Measurements from ENCODE around the gene MATK.
A peak's percentile ranks its signal among the peaks of the same experiment; 100 is the strongest.
"Not testable (repeated sequence)": the region's sequence is repeated elsewhere in the genome, so short reads cannot be mapped to it uniquely, and the experiment has no call there.

Gene MATK

DNA sequence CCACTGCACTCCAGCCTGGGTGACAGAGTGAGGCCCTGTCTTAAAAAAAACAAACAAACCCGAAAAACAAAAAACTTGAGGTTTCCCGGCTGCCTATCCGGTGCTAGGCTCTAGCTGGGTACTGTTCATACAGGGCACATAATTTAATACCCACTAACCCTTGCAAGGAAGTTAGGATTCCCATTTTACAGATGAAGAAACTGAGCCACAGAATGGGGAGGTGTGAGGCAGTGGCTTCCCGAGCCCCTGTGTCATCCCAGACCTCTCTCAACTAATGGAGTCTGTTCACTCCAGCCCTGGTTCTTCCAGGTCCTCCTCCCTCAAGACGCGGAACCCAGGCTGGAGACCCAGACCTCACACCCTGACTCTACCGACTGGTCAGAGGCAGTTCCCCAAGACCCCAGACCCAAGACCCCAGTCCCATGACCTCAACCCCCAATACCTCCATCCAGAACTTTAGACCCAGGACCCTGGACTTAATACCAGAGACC, 25.3 kb downstream of the MATK start:
- Histone ChIP-seq H3K4me3 (ENCODE audit: low read length in 2 of 2) (peak overlapping the region; percentile 96 to 98), H3K4me1 (ENCODE audit: control insufficient read depth, insufficient read depth, low read length) (peaks cover 32% of the 10 kb centered on the region)

DNA sequence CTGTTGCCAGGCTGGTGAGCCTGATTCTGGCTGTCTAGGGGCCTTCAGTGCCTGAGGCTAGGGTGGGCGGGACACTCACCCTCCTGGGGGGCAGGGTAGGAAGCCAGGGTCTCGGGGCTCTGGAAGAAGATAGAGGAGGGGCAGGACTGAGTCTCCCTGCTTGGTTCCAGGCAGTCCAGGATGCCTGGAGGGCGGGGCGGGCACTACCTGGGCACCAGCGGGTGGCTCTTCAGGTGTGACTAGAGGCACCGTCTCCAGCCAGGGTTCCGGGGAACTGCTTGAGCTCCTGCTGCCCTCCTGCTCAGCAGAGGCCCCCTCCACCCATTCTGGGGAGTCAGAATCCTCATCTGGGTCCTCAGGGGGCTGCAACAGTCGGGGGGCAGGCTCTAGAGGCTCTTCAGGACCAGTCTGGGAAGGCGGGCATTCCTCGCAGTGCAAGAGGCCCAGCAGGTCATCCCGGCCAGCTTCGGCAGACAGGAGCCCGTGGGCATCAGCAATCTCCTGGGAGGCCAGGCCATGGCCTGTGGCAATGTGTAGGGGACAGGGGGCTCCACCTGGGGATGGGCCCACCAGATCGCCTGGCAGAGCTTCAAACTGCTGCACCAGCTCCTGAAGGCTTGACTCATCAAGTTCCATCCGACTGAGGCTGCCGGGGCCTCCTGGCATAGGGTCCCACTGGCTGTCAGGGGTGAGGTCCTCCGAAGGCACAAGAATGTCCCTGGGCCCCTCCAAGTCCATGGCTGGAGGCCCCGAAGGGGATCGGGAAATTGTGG, 26.5 kb downstream of the MATK start:
- Histone ChIP-seq H3K4me1 (ENCODE audit: control insufficient read depth, insufficient read depth, low read length) (peaks cover 32% of the 10 kb centered on the region), H3K27ac (ENCODE audit: low read length) (no peak overlapping the region), H3K27me3 (ENCODE audit: control insufficient read depth in 1 of 2, insufficient read depth in 2 of 2, low read length in 2 of 2) (no peaks in the 10 kb centered on the region), H3K9ac (ENCODE audit: low read length in 2 of 2) (peak overlapping the region in 1 of 2 donors; percentile 5), H3K4me3 (ENCODE audit: low read length in 2 of 2) (peak overlapping the region in 1 of 2 donors; percentile 8), H3K9me3 (ENCODE audit: control insufficient read depth in 2 of 2, low read length in 2 of 2) (no peaks in the 10 kb centered on the region), H3K36me3 (ENCODE audit: control insufficient read depth in 2 of 2, insufficient read depth in 2 of 2, low read length in 2 of 2) (peaks cover 0 to 15% of the 10 kb centered on the region in 2 donors)

More for the DNA sequence above, 25.3 kb downstream of the MATK start:
- H3K9me3 ChIP-seq (ENCODE audit: control insufficient read depth in 2 of 2, low read length in 2 of 2) = no peaks in the 10 kb centered on the region
- H3K27me3 ChIP-seq (ENCODE audit: control insufficient read depth in 1 of 2, insufficient read depth in 2 of 2, low read length in 2 of 2) = no peaks in the 10 kb centered on the region
- H3K27ac ChIP-seq (ENCODE audit: low read length) = peak overlapping the region; percentile 75
- peak overlapping the region; percentile 95 to 97 for H3K9ac ChIP-seq (ENCODE audit: low read length in 2 of 2)
- H3K36me3 ChIP-seq (ENCODE audit: control insufficient read depth in 2 of 2, insufficient read depth in 2 of 2, low read length in 2 of 2) = peaks cover 5 to 19% of the 10 kb centered on the region in 2 donors

DNA sequence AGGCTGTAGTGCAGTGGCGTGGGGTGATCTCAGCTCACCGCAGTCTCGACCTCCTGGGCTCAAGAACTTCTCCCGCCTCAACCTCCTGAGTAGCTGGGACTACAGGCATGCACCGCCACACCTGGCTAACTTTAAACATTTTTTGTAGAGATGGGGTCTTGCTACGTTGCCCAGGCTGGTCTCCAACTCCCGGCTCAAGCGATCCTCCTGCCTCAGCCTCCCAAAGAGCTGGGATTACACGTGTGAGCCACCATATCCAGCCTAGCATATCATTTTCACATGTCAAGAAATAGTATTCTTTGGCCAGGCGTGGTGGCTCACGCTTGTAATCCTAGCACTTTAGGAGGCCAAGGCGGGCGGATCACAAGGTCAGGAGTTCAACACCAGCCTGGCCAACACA, 27.9 kb downstream of the MATK start:
- H3K36me3 ChIP-seq (ENCODE audit: control insufficient read depth in 2 of 2, insufficient read depth in 2 of 2, low read length in 2 of 2) = peaks cover 0 to 17% of the 10 kb centered on the region in 2 donors
- H3K27me3 ChIP-seq (ENCODE audit: control insufficient read depth in 1 of 2, insufficient read depth in 2 of 2, low read length in 2 of 2); H3K27ac ChIP-seq (ENCODE audit: low read length); H3K4me3 ChIP-seq (ENCODE audit: low read length in 2 of 2); H3K9me3 ChIP-seq (ENCODE audit: control insufficient read depth in 2 of 2, low read length in 2 of 2); H3K9ac ChIP-seq (ENCODE audit: low read length in 2 of 2): not testable (repeated sequence)
- H3K4me1 ChIP-seq (ENCODE audit: control insufficient read depth, insufficient read depth, low read length) = peaks cover 30% of the 10 kb centered on the region

DNA sequence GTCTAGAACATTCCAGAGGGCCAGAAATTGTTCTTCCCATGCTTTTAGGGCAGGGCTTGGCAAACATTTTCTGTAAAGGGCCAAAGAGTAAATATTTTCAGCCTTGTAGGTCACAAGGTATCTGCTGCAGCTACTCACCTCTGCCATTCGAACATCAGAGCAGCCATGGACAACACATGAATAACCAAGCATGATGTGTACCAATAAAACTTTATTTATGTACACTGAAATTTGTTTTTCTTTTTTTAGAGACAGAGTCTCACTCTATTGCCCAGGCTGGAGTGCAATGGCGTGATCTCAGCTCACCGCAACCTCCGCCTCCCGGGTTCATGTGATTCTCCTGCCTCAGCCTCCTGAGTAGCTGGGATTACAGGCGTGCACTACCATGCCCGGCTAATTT, 28.5 kb downstream of the MATK start:
- not testable (repeated sequence) for H3K9me3 ChIP-seq (ENCODE audit: control insufficient read depth in 2 of 2, low read length in 2 of 2); H3K27ac ChIP-seq (ENCODE audit: low read length); H3K4me3 ChIP-seq (ENCODE audit: low read length in 2 of 2); H3K9ac ChIP-seq (ENCODE audit: low read length in 2 of 2); H3K27me3 ChIP-seq (ENCODE audit: control insufficient read depth in 1 of 2, insufficient read depth in 2 of 2, low read length in 2 of 2)
- Histone ChIP-seq H3K36me3 (ENCODE audit: control insufficient read depth in 2 of 2, insufficient read depth in 2 of 2, low read length in 2 of 2) (peaks cover 0 to 17% of the 10 kb centered on the region in 2 donors), H3K4me1 (ENCODE audit: control insufficient read depth, insufficient read depth, low read length) (peaks cover 27% of the 10 kb centered on the region)

DNA sequence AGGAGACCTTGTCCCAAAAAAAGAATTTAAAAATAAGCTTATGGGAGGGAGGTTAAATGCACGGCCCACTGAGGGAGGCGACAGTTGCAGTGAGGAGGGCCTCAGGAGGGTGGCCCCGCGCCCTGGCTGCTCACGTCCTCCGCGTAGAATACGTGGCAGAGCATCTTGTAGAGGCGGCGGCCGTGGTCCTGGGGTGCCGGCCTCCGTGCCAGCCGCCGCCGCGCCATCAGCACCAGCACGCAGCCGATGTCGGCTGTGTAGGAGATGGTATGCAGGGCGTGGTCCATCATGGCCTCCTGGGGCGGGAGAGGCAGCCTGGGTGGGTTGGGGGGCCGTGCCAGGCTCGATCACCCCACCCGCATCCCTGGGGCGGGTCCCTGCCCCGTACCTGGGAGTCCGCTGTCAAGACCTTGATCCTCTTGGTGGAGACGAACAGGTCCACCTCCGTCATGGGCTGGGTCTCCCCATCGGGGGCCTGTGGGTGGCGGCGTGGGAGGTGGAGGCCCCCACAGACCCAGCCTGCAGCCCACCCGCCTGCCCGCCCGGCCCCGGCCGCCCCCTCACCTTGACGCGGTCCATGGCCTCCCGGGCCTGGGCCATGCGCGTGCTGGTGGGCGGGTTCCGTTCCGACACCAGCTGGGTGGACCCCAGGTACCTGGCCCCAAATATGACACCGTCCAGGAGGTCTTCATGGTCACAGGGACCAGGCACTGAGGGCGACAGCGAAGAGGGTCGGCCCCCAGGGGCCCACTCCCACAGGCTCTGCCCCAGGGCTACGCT, 32.4 kb downstream of the MATK start:
- H3K9me3 ChIP-seq (ENCODE audit: control insufficient read depth in 2 of 2, low read length in 2 of 2) = peaks cover 0 to 2% of the 10 kb centered on the region in 2 donors
- H3K4me3 ChIP-seq (ENCODE audit: low read length in 2 of 2) = no peak overlapping the region
- H3K4me1 ChIP-seq (ENCODE audit: control insufficient read depth, insufficient read depth, low read length) = no peaks in the 10 kb centered on the region
- H3K9ac ChIP-seq (ENCODE audit: low read length in 2 of 2) = no peak overlapping the region
- H3K36me3 ChIP-seq (ENCODE audit: control insufficient read depth in 2 of 2, insufficient read depth in 2 of 2, low read length in 2 of 2) = peaks cover 9 to 31% of the 10 kb centered on the region in 2 donors
- H3K27me3 ChIP-seq (ENCODE audit: control insufficient read depth in 1 of 2, insufficient read depth in 2 of 2, low read length in 2 of 2) = no peaks in the 10 kb centered on the region
- H3K27ac ChIP-seq (ENCODE audit: low read length) = no peak overlapping the region

DNA sequence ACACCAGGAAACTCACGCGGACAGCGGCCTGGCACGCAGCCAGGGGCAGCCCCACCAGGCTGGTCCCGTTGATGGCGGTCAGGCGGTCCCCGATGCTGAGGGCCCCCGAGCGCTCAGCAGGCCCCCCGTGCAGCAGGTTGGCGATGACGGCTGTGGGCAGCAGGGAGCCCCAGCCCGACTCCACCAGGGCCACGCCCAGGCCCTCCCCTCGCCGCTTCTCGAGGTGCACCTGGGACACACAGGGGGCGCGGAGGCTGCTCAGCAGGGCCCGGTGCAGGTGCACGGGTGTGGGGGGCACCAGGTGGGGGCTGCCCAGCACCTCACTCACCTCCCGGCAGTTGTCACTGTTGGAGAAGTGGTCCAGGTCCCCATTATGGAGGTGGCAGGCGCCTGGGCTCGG, 33.7 kb downstream of the MATK start:
- peaks cover 0 to 2% of the 10 kb centered on the region in 2 donors for H3K9me3 ChIP-seq (ENCODE audit: control insufficient read depth in 2 of 2, low read length in 2 of 2)
- peaks cover 9 to 26% of the 10 kb centered on the region in 2 donors for H3K36me3 ChIP-seq (ENCODE audit: control insufficient read depth in 2 of 2, insufficient read depth in 2 of 2, low read length in 2 of 2)
- no peak overlapping the region for H3K27ac ChIP-seq (ENCODE audit: low read length)
- H3K4me1 ChIP-seq (ENCODE audit: control insufficient read depth, insufficient read depth, low read length) = no peaks in the 10 kb centered on the region
- H3K27me3 ChIP-seq (ENCODE audit: control insufficient read depth in 1 of 2, insufficient read depth in 2 of 2, low read length in 2 of 2) = peaks cover 0 to 5% of the 10 kb centered on the region in 2 donors
- H3K4me3 ChIP-seq (ENCODE audit: low read length in 2 of 2) = no peak overlapping the region
- no peak overlapping the region for H3K9ac ChIP-seq (ENCODE audit: low read length in 2 of 2)

DNA sequence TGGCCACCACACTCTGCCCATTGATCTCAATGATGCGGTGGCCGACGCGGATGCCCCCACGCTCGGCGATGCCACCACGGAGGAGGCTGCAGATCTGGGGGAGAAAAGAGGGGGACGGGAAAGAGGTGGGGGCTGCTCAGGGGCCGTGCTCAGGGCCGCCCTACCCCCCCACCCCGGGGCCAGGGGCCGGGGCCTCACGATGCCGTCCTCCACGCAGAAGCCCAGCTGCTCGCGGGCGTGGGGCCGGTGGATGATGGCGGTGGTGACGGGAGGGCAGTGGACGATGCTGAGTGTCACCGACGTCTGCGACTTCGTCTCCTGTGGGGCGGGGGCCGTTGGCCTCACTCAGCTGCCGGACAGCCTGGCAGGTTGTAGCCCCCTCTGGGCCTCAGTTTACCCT, 34.9 kb downstream of the MATK start:
- Histone ChIP-seq H3K27ac (ENCODE audit: low read length) (no peak overlapping the region), H3K36me3 (ENCODE audit: control insufficient read depth in 2 of 2, insufficient read depth in 2 of 2, low read length in 2 of 2) (peaks cover 9 to 19% of the 10 kb centered on the region in 2 donors), H3K27me3 (ENCODE audit: control insufficient read depth in 1 of 2, insufficient read depth in 2 of 2, low read length in 2 of 2) (peaks cover 5 to 7% of the 10 kb centered on the region in 2 donors), H3K4me3 (ENCODE audit: low read length in 2 of 2) (no peak overlapping the region), H3K4me1 (ENCODE audit: control insufficient read depth, insufficient read depth, low read length) (no peaks in the 10 kb centered on the region), H3K9me3 (ENCODE audit: control insufficient read depth in 2 of 2, low read length in 2 of 2) (peaks cover 0 to 2% of the 10 kb centered on the region in 2 donors), H3K9ac (ENCODE audit: low read length in 2 of 2) (no peak overlapping the region)

DNA sequence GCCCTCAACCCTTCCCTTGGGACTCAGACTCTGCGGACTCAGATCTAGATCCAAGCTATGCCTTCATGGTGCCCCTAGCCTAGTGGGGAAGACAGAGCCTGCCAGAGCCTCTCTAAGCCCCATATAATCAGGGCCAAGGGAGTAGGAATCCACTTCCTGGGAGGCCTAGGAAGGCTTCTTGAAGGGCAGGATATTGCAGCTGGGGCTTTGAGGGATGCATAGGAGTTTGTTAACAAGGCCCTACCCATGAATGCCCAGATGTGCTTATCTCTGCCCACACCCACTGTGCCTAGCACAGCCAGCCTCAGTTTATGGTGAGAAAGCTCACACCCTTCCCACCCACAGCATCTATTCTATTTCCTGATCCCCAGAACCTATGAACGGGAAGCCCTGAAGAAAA, 36.0 kb downstream of the MATK start:
- H3K27ac ChIP-seq (ENCODE audit: low read length) = no peak overlapping the region
- peaks cover 0 to 2% of the 10 kb centered on the region in 2 donors for H3K9me3 ChIP-seq (ENCODE audit: control insufficient read depth in 2 of 2, low read length in 2 of 2)
- no peaks in the 10 kb centered on the region for H3K4me1 ChIP-seq (ENCODE audit: control insufficient read depth, insufficient read depth, low read length)
- H3K27me3 ChIP-seq (ENCODE audit: control insufficient read depth in 1 of 2, insufficient read depth in 2 of 2, low read length in 2 of 2) = peaks cover 5 to 14% of the 10 kb centered on the region in 2 donors
- H3K4me3 ChIP-seq (ENCODE audit: low read length in 2 of 2) = no peak overlapping the region
- H3K36me3 ChIP-seq (ENCODE audit: control insufficient read depth in 2 of 2, insufficient read depth in 2 of 2, low read length in 2 of 2) = peaks cover 9 to 19% of the 10 kb centered on the region in 2 donors
- no peak overlapping the region for H3K9ac ChIP-seq (ENCODE audit: low read length in 2 of 2)

DNA sequence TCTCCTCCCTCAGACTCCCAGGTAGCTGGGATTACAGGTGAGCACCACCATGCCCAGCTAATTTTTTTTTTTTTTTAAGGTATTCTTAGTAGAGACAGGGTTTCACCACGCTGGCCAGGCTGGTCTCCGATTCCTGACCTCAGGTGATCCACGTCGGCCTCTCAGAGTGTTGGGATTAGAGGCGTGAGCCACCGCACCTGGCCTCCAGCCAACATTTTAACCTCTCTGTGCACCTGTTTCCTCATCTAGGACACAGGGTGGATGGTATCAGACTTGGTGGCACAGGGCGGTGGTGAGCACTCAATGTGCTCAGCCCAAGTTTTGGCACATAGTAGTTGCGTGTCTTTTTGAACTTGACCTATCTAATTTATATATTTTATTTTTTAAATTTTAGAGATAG, 37.2 kb downstream of the MATK start:
- Histone ChIP-seq H3K27ac (ENCODE audit: low read length) (no peak overlapping the region), H3K36me3 (ENCODE audit: control insufficient read depth in 2 of 2, insufficient read depth in 2 of 2, low read length in 2 of 2) (peaks cover 9 to 16% of the 10 kb centered on the region in 2 donors), H3K9ac (ENCODE audit: low read length in 2 of 2) (no peak overlapping the region), H3K4me3 (ENCODE audit: low read length in 2 of 2) (no peak overlapping the region), H3K9me3 (ENCODE audit: control insufficient read depth in 2 of 2, low read length in 2 of 2) (peaks cover 0 to 2% of the 10 kb centered on the region in 2 donors), H3K27me3 (ENCODE audit: control insufficient read depth in 1 of 2, insufficient read depth in 2 of 2, low read length in 2 of 2) (peaks cover 5 to 14% of the 10 kb centered on the region in 2 donors), H3K4me1 (ENCODE audit: control insufficient read depth, insufficient read depth, low read length) (no peaks in the 10 kb centered on the region)

DNA sequence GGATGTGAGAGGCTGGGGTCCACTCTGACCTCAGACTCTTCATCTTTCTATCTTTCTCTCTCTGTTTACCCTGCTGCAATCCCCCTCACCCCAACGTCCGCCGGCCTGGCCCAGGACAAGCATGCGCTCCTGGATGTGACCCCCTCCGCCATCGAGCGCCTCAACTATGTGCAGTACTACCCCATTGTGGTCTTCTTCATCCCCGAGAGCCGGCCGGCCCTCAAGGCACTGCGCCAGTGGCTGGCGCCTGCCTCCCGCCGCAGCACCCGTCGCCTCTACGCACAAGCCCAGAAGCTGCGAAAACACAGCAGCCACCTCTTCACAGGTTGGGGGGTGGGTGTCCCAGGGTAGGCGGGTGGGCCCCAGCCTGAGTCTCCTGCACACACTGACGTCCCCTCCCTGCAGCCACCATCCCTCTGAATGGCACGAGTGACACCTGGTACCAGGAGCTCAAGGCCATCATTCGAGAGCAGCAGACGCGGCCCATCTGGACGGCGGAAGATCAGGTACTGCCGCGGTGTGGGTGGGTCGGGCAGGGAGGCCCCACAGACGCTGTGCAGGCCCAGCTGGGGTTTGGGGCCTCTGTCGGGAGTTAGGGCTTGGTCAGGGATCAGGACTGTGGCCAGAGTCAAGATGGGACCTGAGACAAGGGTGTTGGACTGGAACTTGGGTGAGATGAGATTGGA, 39.7 kb downstream of the MATK start:
- H3K4me3 ChIP-seq (ENCODE audit: low read length in 2 of 2) = no peak overlapping the region
- H3K27me3 ChIP-seq (ENCODE audit: control insufficient read depth in 1 of 2, insufficient read depth in 2 of 2, low read length in 2 of 2) = peaks cover 5 to 14% of the 10 kb centered on the region in 2 donors
- H3K27ac ChIP-seq (ENCODE audit: low read length) = no peak overlapping the region
- peaks cover 2 to 3% of the 10 kb centered on the region in 2 donors for H3K9me3 ChIP-seq (ENCODE audit: control insufficient read depth in 2 of 2, low read length in 2 of 2)
- no peaks in the 10 kb centered on the region for H3K4me1 ChIP-seq (ENCODE audit: control insufficient read depth, insufficient read depth, low read length)
- no peak overlapping the region for H3K9ac ChIP-seq (ENCODE audit: low read length in 2 of 2)
- H3K36me3 ChIP-seq (ENCODE audit: control insufficient read depth in 2 of 2, insufficient read depth in 2 of 2, low read length in 2 of 2) = peaks cover 9 to 14% of the 10 kb centered on the region in 2 donors

Data from stomach smooth muscle (tissue), 2 donors.